Smooth muscle cell (in vitro differentiated cells): ENCODE results near the gene UBTD2. TPM values are rescaled to one million over a fixed set of nuclear protein-coding genes. Genes with fewer than 3 reads are reported as not detected.

Source experiments
- DNase-seq: peaks from one replicate; lab custom pipeline; 2025; ENCODE audit not compliant: unreplicated experiment; lab: John Stamatoyannopoulos, UW
- H2AFZ ChIP-seq: fragments of 200-600 bp; sonication (generic); 2 replicates; pipeline ENCODE4 v1.6.0; 2016; ENCODE audit warnings: antibody characterized with exemption, low read depth, mild to moderate bottlenecking
- H3F3A ChIP-seq: fragments of 200-600 bp; sonication (generic); 2 replicates; pipeline ENCODE4 v1.6.0; 2017; ENCODE audit warnings: antibody characterized with exemption, low read depth
- H3K27ac ChIP-seq: fragments of 200-600 bp; sonication (generic); 2 replicates; pipeline ENCODE4 v1.5.1; 2016; ENCODE audit warnings: low read depth, mild to moderate bottlenecking
- H3K27me3 ChIP-seq: fragments of 200-600 bp; sonication (generic); 2 replicates; pipeline ENCODE4 v1.6.1; 2016; ENCODE audit warnings: low read depth, mild to moderate bottlenecking
- H3K36me3 ChIP-seq: fragments of 200-600 bp; sonication (generic); 2 replicates; pipeline ENCODE4 v1.5.1; 2016; ENCODE audit warnings: low read depth
- H3K4me1 ChIP-seq: fragments of 200-600 bp; sonication (generic); 2 replicates; pipeline ENCODE4 v1.5.1; 2016; ENCODE audit warnings: low read depth
- H3K4me2 ChIP-seq: fragments of 200-600 bp; sonication (generic); 2 replicates; pipeline ENCODE4 v1.6.0; 2016; ENCODE audit warnings: mild to moderate bottlenecking
- H3K4me3 ChIP-seq: fragments of 200-600 bp; sonication (generic); 2 replicates; pipeline ENCODE4 v1.5.1; 2016; ENCODE audit warnings: mild to moderate bottlenecking
- H3K79me2 ChIP-seq: fragments of 200-600 bp; sonication (generic); 2 replicates; pipeline ENCODE4 v1.6.0; 2016; ENCODE audit warnings: low read depth, mild to moderate bottlenecking
- H3K9ac ChIP-seq: fragments of 200-600 bp; sonication (generic); 2 replicates; pipeline ENCODE4 v1.6.0; 2016; ENCODE audit warnings: low read depth
- H3K9me3 ChIP-seq: fragments of 200-600 bp; sonication (generic); replicated peaks from 2 replicates; pipeline ENCODE4 v1.5.1; 2016; ENCODE audit warnings: low read depth
- H4K20me1 ChIP-seq: fragments of 200-600 bp; sonication (generic); 2 replicates; pipeline ENCODE4 v1.6.0; 2016; ENCODE audit warnings: low read depth
- CTCF ChIP-seq: fragments of 200-600 bp; sonication (generic); IDR thresholded peaks from 2 replicates; pipeline ENCODE4 v1.5.1; 2017; ENCODE audit warnings: borderline replicate concordance, mild to moderate bottlenecking, antibody characterized with exemption; ENCODE audit not compliant: insufficient read depth, poor library complexity, severe bottlenecking
- WGBS: methylation state at CpG from one replicate; pipeline ENCODE4 v1.1.7; 2016; ENCODE audit warnings: low lambda C conversion rate; 5-methylcytosine and 5-hydroxymethylcytosine counted together
- polyA plus RNA-seq: library from polyadenylated mRNA; unstranded; fragments of >200 nt; fragmentation: Nextera tagmentation; extraction: Ambion mirVana; gene quantifications from 2 replicates; pipeline ENCODE4 v1.2.1, GENCODE V29; 2016
- total RNA-seq: library from RNA; depleted of rRNA; stranded (reverse); fragments of >200 nt; gene quantifications from 2 replicates; pipeline ENCODE4 v1.2.3, GENCODE V29; 2014

The UBTD2 gene
- total and polyA plus RNA-seq, 2 experiments from 2014 or later: 20.8 to 38.2 TPM

DNA sequence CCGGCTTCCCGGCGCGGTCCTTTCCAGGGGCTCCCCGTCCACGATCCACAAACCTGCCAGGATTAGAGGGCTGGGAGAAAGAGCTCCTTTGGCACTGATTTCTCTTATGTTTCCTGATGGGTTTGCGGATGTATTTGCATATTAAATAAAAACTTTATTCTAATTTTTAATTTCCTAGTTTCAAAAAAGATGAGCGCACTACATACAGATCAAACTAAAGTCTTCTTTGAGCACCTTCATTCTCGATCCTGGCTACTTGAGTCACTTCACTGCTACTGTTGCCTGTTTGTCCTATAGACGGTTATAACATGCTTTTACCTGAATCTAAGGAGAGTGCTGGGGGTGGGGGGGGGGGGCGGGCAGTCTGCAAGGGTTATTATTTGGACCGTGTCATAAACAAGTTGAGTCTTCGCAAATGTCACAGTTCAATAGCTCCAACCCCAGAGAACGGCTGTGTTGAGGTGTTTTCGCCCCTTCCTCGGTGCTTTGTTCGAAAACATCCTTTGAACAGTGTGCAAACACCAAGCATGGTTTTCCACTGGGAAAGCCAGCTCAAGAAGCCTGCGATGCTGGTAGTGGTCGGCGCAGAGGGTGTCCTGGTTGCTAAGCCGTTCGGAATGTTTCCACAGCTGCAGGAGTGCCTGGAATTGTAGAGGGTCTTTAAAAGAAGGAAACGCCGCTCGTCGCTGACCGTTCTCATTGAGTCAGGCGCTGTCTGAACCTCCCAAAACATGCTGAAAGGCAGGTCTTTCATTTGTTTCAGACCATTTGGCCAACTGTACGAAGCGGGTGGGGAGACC, 94.5 kb downstream of the UBTD2 start:
- Histone ChIP-seq H3K27ac (peak overlapping the region; percentile 62), H3K27me3 (no peaks in the 10 kb centered on the region), H3K36me3 (no peaks in the 10 kb centered on the region), H3K4me2 (peak overlapping the region; percentile 92), H3K9me3 (no peaks in the 10 kb centered on the region), H3K4me3 (peak overlapping the region; percentile 69), H3K9ac (no peak overlapping the region), H3K4me1 (peaks cover 14% of the 10 kb centered on the region), H3F3A (peaks cover 13% of the 10 kb centered on the region), H3K79me2 (peaks cover 21% of the 10 kb centered on the region), H4K20me1 (peaks cover 8% of the 10 kb centered on the region), H2AFZ (peak overlapping the region; percentile 90)
- no peak for DNase-seq
- TF ChIP-seq CTCF: no peak
- 6% methylated on average over 30 of the region's 30 CpGs for WGBS

- peak; percentile 82 for TF ChIP-seq CTCF
- H3K79me2 ChIP-seq: peaks cover 27% of the 10 kb centered on the region
- 1% methylated on average over 75 of the region's 102 CpGs for WGBS
Observed at GRCh38 chr5:172188033-172188892, 95.3 kb downstream of the UBTD2 start, which contains the start of gene STK10. Gene STK10, minus strand, starts transcription at chr5:172188224. Its CDS starts 182 bp downstream, at chr5:172188042.

DNA sequence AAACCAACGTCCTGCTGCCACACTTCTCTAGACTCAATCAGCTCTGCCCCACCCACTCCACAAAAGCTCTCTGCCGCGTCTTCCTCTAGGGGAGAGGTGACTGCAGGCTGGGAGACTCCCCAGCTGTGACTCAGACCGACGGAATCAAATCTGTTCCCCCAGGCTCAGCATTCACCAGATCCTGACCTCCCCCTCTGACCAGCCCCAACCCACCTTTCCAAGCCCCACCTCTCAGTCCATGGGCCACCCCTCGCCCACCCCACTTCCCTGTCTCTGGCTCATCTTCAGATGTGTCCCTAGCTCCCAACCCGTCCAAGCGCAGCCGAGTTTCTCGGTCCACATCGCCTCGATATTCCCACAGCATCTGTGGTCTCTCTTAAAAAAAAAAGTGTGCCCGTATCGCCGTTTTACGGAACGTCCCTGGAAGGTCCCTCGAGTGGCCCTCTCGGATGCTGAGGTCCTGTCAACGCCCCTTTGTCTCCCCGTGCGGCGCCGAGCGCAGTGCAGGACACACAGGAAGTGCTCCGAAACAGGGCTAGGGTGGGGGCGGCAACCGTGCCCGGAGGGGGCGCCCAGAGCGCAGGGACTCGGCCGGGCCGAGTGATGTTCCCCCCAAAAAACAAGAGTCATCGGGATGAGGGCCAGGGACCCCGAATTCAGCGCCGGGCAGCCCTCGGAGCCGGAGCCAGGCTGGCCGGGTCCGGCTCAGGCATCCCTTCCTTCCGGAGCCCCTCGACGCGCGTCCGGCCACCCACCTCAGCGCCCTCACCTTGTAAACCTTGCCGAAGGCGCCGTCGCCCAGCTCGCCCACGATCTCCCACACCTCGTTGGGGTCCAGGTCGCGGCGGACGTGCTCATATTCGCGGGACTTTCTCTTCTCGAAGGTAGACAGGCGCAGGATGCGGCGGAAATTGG, 96.2 kb downstream of the UBTD2 start:
- Histone ChIP-seq H3K4me1 (peaks cover 14% of the 10 kb centered on the region), H3F3A (peaks cover 13% of the 10 kb centered on the region), H3K79me2 (peaks cover 34% of the 10 kb centered on the region), H3K36me3 (no peaks in the 10 kb centered on the region), H2AFZ (peak overlapping the region; percentile 86), H3K4me3 (peak overlapping the region; percentile 69), H3K9me3 (no peaks in the 10 kb centered on the region), H3K4me2 (peak overlapping the region; percentile 92), H4K20me1 (peaks cover 8% of the 10 kb centered on the region), H3K27ac (peak overlapping the region; percentile 73), H3K9ac (peak overlapping the region; percentile 64), H3K27me3 (no peaks in the 10 kb centered on the region)
- 2% methylated on average over 60 of the region's 66 CpGs for WGBS
- DNase-seq: no peak
- TF ChIP-seq CTCF: no peak

More at GRCh38 chr5:172188033-172188892, 95.3 kb downstream of the UBTD2 start, which contains the start of gene STK10:
- H3K4me2 ChIP-seq: peak within 1 kb of the TSS; percentile 92
- no peaks in the 10 kb centered on the region for H3K9me3 ChIP-seq
- peak within 1 kb of the TSS; percentile 86 for H2AFZ ChIP-seq
- H3K4me1 ChIP-seq: peaks cover 14% of the 10 kb centered on the region
- peak within 1 kb of the TSS; percentile 73 for H3K27ac ChIP-seq
- peak within 1 kb of the TSS; percentile 69 for H3K4me3 ChIP-seq
- no peaks in the 10 kb centered on the region for H3K27me3 ChIP-seq
- peaks cover 13% of the 10 kb centered on the region for H3F3A ChIP-seq
- H4K20me1 ChIP-seq: peaks cover 8% of the 10 kb centered on the region
- DNase-seq: peak; percentile 85
- peak within 1 kb of the TSS; percentile 64 for H3K9ac ChIP-seq
- H3K36me3 ChIP-seq: no peaks in the 10 kb centered on the region
